Endodermal cell (in vitro differentiated cells): ENCODE results near the gene PCSK6. TPM values are rescaled to one million over a fixed set of nuclear protein-coding genes. Genes with fewer than 3 reads are reported as not detected.

Source experiments
- DNase-seq: peaks from one replicate; pipeline ENCODE4 v3.0.0-alpha.2; 2017
- H3K27ac ChIP-seq: 2 replicates; pipeline ENCODE4 v1.5.1; 2013; ENCODE audit warnings: mild to moderate bottlenecking, low read depth, low read length, moderate library complexity
- H3K27me3 ChIP-seq: 2 replicates; pipeline ENCODE4 v1.6.1; 2013; ENCODE audit warnings: mild to moderate bottlenecking, low read length, moderate library complexity; ENCODE audit not compliant: insufficient read depth, control insufficient read depth, poor library complexity, severe bottlenecking
- H3K36me3 ChIP-seq: 2 replicates; pipeline ENCODE4 v1.7.0; 2013; ENCODE audit warnings: mild to moderate bottlenecking, low read length, moderate library complexity; ENCODE audit not compliant: control insufficient read depth, insufficient read depth
- H3K4me1 ChIP-seq: one replicate; pipeline ENCODE4 v1.7.0; 2013; ENCODE audit warnings: low read length; ENCODE audit not compliant: control insufficient read depth, insufficient read depth
- H3K4me3 ChIP-seq: 2 replicates; pipeline ENCODE4 v1.5.1; 2013; ENCODE audit warnings: mild to moderate bottlenecking, low read length, moderate library complexity
- H3K9ac ChIP-seq: 2 replicates; pipeline ENCODE4 v1.6.1; 2013; ENCODE audit warnings: mild to moderate bottlenecking, low read length, moderate library complexity; ENCODE audit not compliant: poor library complexity, severe bottlenecking; ENCODE audit errors: extremely low read depth
- H3K9me3 ChIP-seq: 2 replicates; pipeline ENCODE4 v1.6.1; 2013; ENCODE audit warnings: mild to moderate bottlenecking, low read length, moderate library complexity; ENCODE audit not compliant: control insufficient read depth
- H3K27ac Mint-ChIP-seq: 2 replicates; pipeline ENCODE4 v1.8.0; 2020; ENCODE audit warnings: mixed read lengths
- H3K27me3 Mint-ChIP-seq: 2 replicates; pipeline ENCODE4 v1.8.0; 2021; ENCODE audit warnings: mild to moderate bottlenecking, mixed read lengths; ENCODE audit not compliant: insufficient read depth
- H3K36me3 Mint-ChIP-seq: 2 replicates; pipeline ENCODE4 v1.8.0; 2020; ENCODE audit warnings: low read depth, mixed read lengths
- H3K4me1 Mint-ChIP-seq: 2 replicates; pipeline ENCODE4 v1.8.0; 2020; ENCODE audit warnings: mixed read lengths
- H3K4me3 Mint-ChIP-seq: 2 replicates; pipeline ENCODE4 v1.8.0; 2020; ENCODE audit warnings: mild to moderate bottlenecking, moderate library complexity, mixed read lengths
- H3K9me3 Mint-ChIP-seq: 2 replicates; pipeline ENCODE4 v1.8.0; 2020; ENCODE audit warnings: mild to moderate bottlenecking, mixed read lengths
- WGBS, 2 experiments: methylation state at CpG; one replicate each; pipeline versions ENCODE4 v1.1.5 to v1.1.7; 2013; ENCODE audit warnings: missing lambda C conversion rate in 2 of 2, mixed read lengths in 1 of 2; ENCODE audit not compliant: insufficient coverage in 1 of 2, insufficient read length in 1 of 2; 5-methylcytosine and 5-hydroxymethylcytosine counted together
- total RNA-seq, 2 donors: library from RNA; stranded (reverse); fragmentation: NEBNext Ultra II Directional in 1 of 2; extraction: Animal tissue kit (Norgen Biotek cat#: 25700) in 1 of 2; gene quantifications; 2 replicates in 1 of 2; 3 replicates in 1 of 2; pipeline ENCODE4 v1.2.1, GENCODE V29; 2021
- TF ChIP-seq, protein P1 (sequence below): fragments of 200-600 bp; sonication (generic); conservative IDR thresholded peaks from 2 replicates; pipeline ENCODE4 v1.5.0; 2021; ENCODE audit warnings: antibody characterized with exemption, mild to moderate bottlenecking

Gene PCSK6
- total RNA-seq, 2 donors from 2014 or later, result 6.6 to 9.8 TPM

GRCh38 chr15:101523560-101523940, 34.0 kb upstream of the PCSK6 start:
- DNase-seq, result no peak
- Mint-ChIP-seq H3K4me3 (no peak overlapping the region), H3K4me1 (peaks cover 20% of the 10 kb centered on the region), H3K9me3 (no peaks in the 10 kb centered on the region), H3K27me3 (no peaks in the 10 kb centered on the region), H3K27ac (no peak overlapping the region), H3K36me3 (no peaks in the 10 kb centered on the region)
- 75 to 91% methylated on average over 2 to 8 of the region's 8 CpGs for whole genome bisulfite sequencing, 2 experiments
- Histone ChIP-seq H3K27me3 (no peaks in the 10 kb centered on the region), H3K4me1 (peaks cover 10% of the 10 kb centered on the region), H3K27ac (no peak overlapping the region), H3K9ac (no peak overlapping the region), H3K9me3 (no peaks in the 10 kb centered on the region), H3K36me3 (no peaks in the 10 kb centered on the region), H3K4me3 (no peak overlapping the region)
- TF ChIP-seq, protein P1, sequence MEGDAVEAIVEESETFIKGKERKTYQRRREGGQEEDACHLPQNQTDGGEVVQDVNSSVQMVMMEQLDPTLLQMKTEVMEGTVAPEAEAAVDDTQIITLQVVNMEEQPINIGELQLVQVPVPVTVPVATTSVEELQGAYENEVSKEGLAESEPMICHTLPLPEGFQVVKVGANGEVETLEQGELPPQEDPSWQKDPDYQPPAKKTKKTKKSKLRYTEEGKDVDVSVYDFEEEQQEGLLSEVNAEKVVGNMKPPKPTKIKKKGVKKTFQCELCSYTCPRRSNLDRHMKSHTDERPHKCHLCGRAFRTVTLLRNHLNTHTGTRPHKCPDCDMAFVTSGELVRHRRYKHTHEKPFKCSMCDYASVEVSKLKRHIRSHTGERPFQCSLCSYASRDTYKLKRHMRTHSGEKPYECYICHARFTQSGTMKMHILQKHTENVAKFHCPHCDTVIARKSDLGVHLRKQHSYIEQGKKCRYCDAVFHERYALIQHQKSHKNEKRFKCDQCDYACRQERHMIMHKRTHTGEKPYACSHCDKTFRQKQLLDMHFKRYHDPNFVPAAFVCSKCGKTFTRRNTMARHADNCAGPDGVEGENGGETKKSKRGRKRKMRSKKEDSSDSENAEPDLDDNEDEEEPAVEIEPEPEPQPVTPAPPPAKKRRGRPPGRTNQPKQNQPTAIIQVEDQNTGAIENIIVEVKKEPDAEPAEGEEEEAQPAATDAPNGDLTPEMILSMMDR, result no peak

GRCh38 chr15:101522621-101523559, 33.4 kb upstream of the PCSK6 start:
- Histone ChIP-seq H3K36me3 (no peaks in the 10 kb centered on the region), H3K4me1 (peaks cover 5% of the 10 kb centered on the region), H3K4me3 (no peak overlapping the region), H3K9ac (no peak overlapping the region), H3K27me3 (no peaks in the 10 kb centered on the region), H3K27ac (no peak overlapping the region), H3K9me3 (peaks cover 5% of the 10 kb centered on the region)
- peaks cover 5% of the 10 kb centered on the region for H3K9me3 Mint-ChIP-seq
- TF ChIP-seq, protein P1, result no peak
- H3K4me3 Mint-ChIP-seq, result no peak overlapping the region
- WGBS, 2 experiments, result 92 to 99% methylated on average over 5 to 18 of the region's 18 CpGs
- no peaks in the 10 kb centered on the region for H3K36me3 Mint-ChIP-seq
- no peak overlapping the region for H3K27ac Mint-ChIP-seq
- peaks cover 13% of the 10 kb centered on the region for H3K4me1 Mint-ChIP-seq
- peaks cover 2% of the 10 kb centered on the region for H3K27me3 Mint-ChIP-seq
- DNase-seq, result peak; percentile 33

DNA sequence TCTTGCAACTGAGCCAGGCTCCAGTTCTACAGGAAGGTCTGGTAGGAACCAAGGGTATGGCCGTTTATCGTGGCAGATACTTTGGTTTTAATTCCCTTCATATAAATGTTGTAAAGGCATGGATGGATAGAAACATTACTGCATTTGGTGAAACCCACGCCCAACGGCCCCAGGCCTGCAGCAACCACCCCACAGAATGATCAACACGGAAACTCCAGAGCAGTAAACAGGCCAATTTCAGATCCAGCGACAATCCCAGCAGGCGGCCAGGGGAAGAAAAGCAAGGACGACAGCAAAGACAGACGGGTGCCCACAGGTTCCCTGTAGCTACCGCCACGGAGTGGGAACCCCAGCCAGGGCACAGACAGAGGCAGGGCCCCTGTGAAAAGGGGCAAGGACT, 32.6 kb upstream of the PCSK6 start:
- H3K9ac ChIP-seq, result no peak overlapping the region
- Mint-ChIP-seq H3K4me3 (no peak overlapping the region), H3K27me3 (peaks cover 2% of the 10 kb centered on the region), H3K4me1 (peaks cover 7% of the 10 kb centered on the region), H3K27ac (no peak overlapping the region), H3K9me3 (peaks cover 12% of the 10 kb centered on the region), H3K36me3 (no peaks in the 10 kb centered on the region)
- H3K27ac ChIP-seq, result no peak overlapping the region
- peaks cover 12% of the 10 kb centered on the region for H3K9me3 ChIP-seq
- no peaks in the 10 kb centered on the region for H3K4me1 ChIP-seq
- peak; percentile 41 for DNase-seq
- 83 to 88% methylated on average over 6 to 11 of the region's 11 CpGs for WGBS, 2 experiments
- TF ChIP-seq, protein P1, result no peak
- no peaks in the 10 kb centered on the region for H3K36me3 ChIP-seq
- no peak overlapping the region for H3K4me3 ChIP-seq
- H3K27me3 ChIP-seq, result no peaks in the 10 kb centered on the region
